HepG2 (cell line): ENCODE data around the gene NFKBIZ. TPM values are rescaled to one million over a fixed set of nuclear protein-coding genes. Genes with fewer than 3 reads are reported as not detected.
A peak's percentile ranks its signal among the peaks of the same experiment; 100 is the strongest.

ENCODE experiments used
- ARID2 ChIP-seq: sonication (generic); formaldehyde crosslinking; IDR thresholded peaks from 2 replicates; pipeline ENCODE4 v1.8.1; 2022; ENCODE audit warnings: mild to moderate bottlenecking, missing genetic modification reagents, borderline replicate concordance
- CBX2 ChIP-seq, 2 experiments: fragments of 200-600 bp in 1 of 2; sonication (generic); formaldehyde crosslinking in 1 of 2; IDR thresholded peaks; 2 replicates each; pipeline versions ENCODE4 v1.7.0 to v1.8.1; 2018 to 2022; ENCODE audit warnings: low read depth in 2 of 2, low read length in 1 of 2, mild to moderate bottlenecking in 1 of 2, missing genetic modification reagents in 1 of 2
- ESRRA ChIP-seq: sonication (generic); formaldehyde crosslinking; IDR thresholded peaks from 2 replicates; pipeline ENCODE4 v1.5.1; 2020; ENCODE audit warnings: mild to moderate bottlenecking, low read depth, missing genetic modification reagents
- HMG20B ChIP-seq: conservative IDR thresholded peaks from 2 replicates; pipeline ENCODE4 v1.6.1; 2016; ENCODE audit warnings: missing genetic modification reagents, missing compliant biosample characterization
- HNRNPK ChIP-seq: fragments of 200-400 bp; formaldehyde crosslinking; IDR thresholded peaks from 2 replicates; pipeline ENCODE4 v1.6.1; 2018; ENCODE audit warnings: low read length, low read depth, moderate library complexity, mild to moderate bottlenecking; ENCODE audit not compliant: poor library complexity, severe bottlenecking
- MAFG ChIP-seq: sonication (generic); formaldehyde crosslinking; IDR thresholded peaks from 2 replicates; pipeline ENCODE4 v1.5.1; 2020; ENCODE audit warnings: mild to moderate bottlenecking, missing genetic modification reagents
- PITX1 ChIP-seq: sonication (generic); formaldehyde crosslinking; IDR thresholded peaks from 2 replicates; pipeline ENCODE4 v1.5.1; 2020; ENCODE audit warnings: mild to moderate bottlenecking, missing genetic modification reagents
- RELA ChIP-seq: sonication (generic); formaldehyde crosslinking; IDR thresholded peaks from 2 replicates; pipeline ENCODE4 v1.4.0; 2020; ENCODE audit warnings: missing genetic modification reagents
- SMAD9 ChIP-seq: sonication (generic); formaldehyde crosslinking; IDR thresholded peaks from 2 replicates; pipeline ENCODE4 v1.5.1; 2020; ENCODE audit warnings: mild to moderate bottlenecking, missing genetic modification reagents
- SOX6 ChIP-seq, 2 experiments: fragments of 450-650 bp in 1 of 2; sonication (generic) in 1 of 2; formaldehyde crosslinking in 1 of 2; IDR thresholded peaks; 2 replicates each; pipeline versions ENCODE4 v1.4.0 to v1.6.1; 2017 to 2020; ENCODE audit warnings: antibody characterized with exemption in 1 of 2, mild to moderate bottlenecking in 1 of 2, missing genetic modification reagents in 1 of 2
- SP1 ChIP-seq, 2 experiments: fragments of 450-650 bp in 1 of 2; sonication (generic) in 1 of 2; formaldehyde crosslinking in 1 of 2; IDR thresholded peaks; 2 replicates each; pipeline versions ENCODE4 v1.4.0 to v1.6.1; 2016 to 2020; ENCODE audit warnings: missing genetic modification reagents in 1 of 2
- SP2 ChIP-seq: sonication (generic); formaldehyde crosslinking; IDR thresholded peaks from 2 replicates; pipeline ENCODE4 v1.5.1; 2020; ENCODE audit warnings: mild to moderate bottlenecking, missing genetic modification reagents
- SYNCRIP ChIP-seq: fragments of 200-400 bp; formaldehyde crosslinking; IDR thresholded peaks from 2 replicates; pipeline ENCODE4 v1.6.1; 2018; ENCODE audit warnings: mild to moderate bottlenecking, low read depth, low read length; ENCODE audit not compliant: insufficient read depth
- ZFP82 ChIP-seq: sonication (generic); formaldehyde crosslinking; IDR thresholded peaks from 2 replicates; pipeline ENCODE4 v1.5.1; 2020; ENCODE audit warnings: mild to moderate bottlenecking, missing genetic modification reagents, borderline replicate concordance
- ZFX ChIP-seq: sonication (generic); formaldehyde crosslinking; IDR thresholded peaks from 2 replicates; pipeline ENCODE4 v1.4.0; 2020; ENCODE audit warnings: mild to moderate bottlenecking, low read depth, missing genetic modification reagents, moderate library complexity
- ZFYVE20 ChIP-seq: sonication (generic); formaldehyde crosslinking; IDR thresholded peaks from 2 replicates; pipeline ENCODE4 v1.8.0; 2023; ENCODE audit warnings: low read depth, mild to moderate bottlenecking, moderate library complexity, missing genetic modification reagents, borderline replicate concordance
- ZMYM2 ChIP-seq: sonication (generic); formaldehyde crosslinking; IDR thresholded peaks from 2 replicates; pipeline ENCODE4 v1.8.0; 2022; ENCODE audit warnings: mild to moderate bottlenecking, missing genetic modification reagents
- ZNF589 ChIP-seq: sonication (generic); formaldehyde crosslinking; conservative IDR thresholded peaks from 2 replicates; pipeline ENCODE4 v1.8.0; 2022; ENCODE audit warnings: mild to moderate bottlenecking, moderate library complexity, missing genetic modification reagents
- ZNF720 ChIP-seq: sonication (generic); formaldehyde crosslinking; IDR thresholded peaks from 2 replicates; pipeline ENCODE4 v1.4.0; 2020; ENCODE audit warnings: missing genetic modification reagents
- polyA plus RNA-seq, 8 experiments: library from polyadenylated mRNA; depleted of rRNA in 3 of 8; stranded (reverse) in 7 of 8; unstranded in 1 of 8; fragments of >200 nt; fragmentation: Illumina TruSeq in 4 of 8; extraction: Trizol in 4 of 8; gene quantifications; 2 replicates each; pipeline versions ENCODE4 v1.2.1 to v1.2.3, GENCODE V29; 2011 to 2016; ENCODE audit warnings: low read depth in 4 of 8, missing spikeins in 1 of 8, mixed read lengths in 1 of 8; ENCODE audit not compliant: insufficient read depth in 1 of 8
- total RNA-seq, 5 experiments: library from RNA; depleted of rRNA; stranded (reverse); fragments of >200 nt; fragmentation: Illumina TruSeq; extraction: Trizol; gene quantifications; 2 replicates each; pipeline ENCODE4 v1.2.3, GENCODE V29; 2016; ENCODE audit warnings: low read depth in 1 of 5
- TF ChIP-seq, protein P1 (sequence below): sonication (generic); formaldehyde crosslinking; IDR thresholded peaks from 2 replicates; pipeline ENCODE4 v1.5.1; 2020; ENCODE audit warnings: missing genetic modification reagents, mild to moderate bottlenecking, borderline replicate concordance
- TF ChIP-seq, protein P2 (sequence below): sonication (generic); formaldehyde crosslinking; IDR thresholded peaks from 2 replicates; pipeline ENCODE4 v1.4.0; 2020; ENCODE audit warnings: missing genetic modification reagents, borderline replicate concordance

Gene NFKBIZ
- total and polyA plus RNA-seq, 2 of the 13 experiments (the other 11 are each of a cell fraction or from before 2014, with no cell fraction given): 25.9 to 60.6 TPM

DNA sequence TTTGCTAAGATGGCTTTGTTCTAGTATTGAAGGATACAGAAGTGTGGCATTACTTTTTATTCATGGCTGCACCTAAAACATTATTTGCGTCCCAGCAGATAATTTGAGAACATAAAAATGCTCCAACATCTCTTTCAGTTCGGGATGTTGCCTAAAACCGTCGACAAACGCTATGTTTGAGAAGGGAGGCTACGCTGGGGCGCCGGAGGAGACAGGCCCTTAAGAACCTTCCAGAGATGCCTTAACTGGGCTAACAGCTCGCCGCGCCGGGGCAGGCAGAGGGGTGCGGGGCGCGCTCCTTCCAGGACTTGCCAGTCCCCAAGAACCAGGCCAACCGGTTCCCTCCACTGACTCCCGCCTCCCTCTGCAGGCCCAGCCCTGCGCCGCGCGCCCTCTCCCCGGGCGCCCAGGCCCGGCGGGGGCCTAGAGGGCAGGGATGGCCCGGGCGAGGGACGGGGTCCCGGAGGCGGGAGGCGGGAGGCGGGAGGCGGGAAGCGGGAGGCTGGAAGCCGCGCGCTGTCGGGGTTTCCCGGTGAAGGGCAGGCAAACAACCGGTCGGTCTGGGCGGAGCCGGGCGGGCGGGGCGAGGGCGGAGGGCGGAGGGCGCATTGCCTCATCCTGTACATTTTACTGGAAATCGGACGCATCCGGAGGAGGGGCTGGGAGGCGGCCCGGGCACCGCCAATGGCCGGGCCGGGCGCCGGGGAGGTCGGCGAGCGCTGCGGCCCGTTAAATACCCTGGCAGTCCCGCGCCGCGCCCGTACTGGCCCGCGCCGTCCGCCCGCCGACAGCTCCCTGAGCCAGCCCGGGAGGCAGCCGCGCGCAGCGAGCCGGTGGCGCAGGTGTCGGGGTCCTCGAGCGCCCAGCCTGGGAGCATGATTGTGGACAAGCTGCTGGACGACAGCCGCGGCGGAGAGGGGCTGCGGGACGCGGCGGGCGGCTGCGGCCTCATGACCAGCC, at the start of gene NFKBIZ (continued):
- TF ChIP-seq ZNF589 (CRISPR knock-in tag) (no peak), ESRRA (CRISPR knock-in tag) (no peak; the same call in 1 of the 2 replicates), HMG20B (CRISPR knock-in tag) (no peak), CBX2 (IDR thresholded peaks at IDR 0.05; ENCODE audit: low read depth, low read length) (no peak), CBX2 (CRISPR knock-in tag; IDR thresholded peaks at IDR 0.05; ENCODE audit: low read depth) (no peak), ZFP82 (CRISPR knock-in tag) (0 out of 2 replicates have a peak, but pooled peaks have one; percentile 48), ZFYVE20 (CRISPR knock-in tag) (no peak), SOX6 (IDR thresholded peaks at IDR 0.05) (no peak), SOX6 (CRISPR knock-in tag; IDR thresholded peaks at IDR 0.05) (peak; percentile 44; the same call in 1 of the 2 replicates), SMAD9 (CRISPR knock-in tag) (no peak), ARID2 (CRISPR knock-in tag) (no peak), SP2 (CRISPR knock-in tag) (peak; percentile 51; the same call in 1 of the 2 replicates), ZNF720 (no peak), SYNCRIP (no peak), SP1 (IDR thresholded peaks at IDR 0.05) (no peak), SP1 (CRISPR knock-in tag; IDR thresholded peaks at IDR 0.05) (peak; percentile 72), ZFX (peak; percentile 82), HNRNPK (no peak), ZMYM2 (no peak), MAFG (no peak), PITX1 (no peak), RELA (CRISPR knock-in tag) (peak; percentile 85; the same call in 1 of the 2 replicates)
- TF ChIP-seq, protein P1, sequence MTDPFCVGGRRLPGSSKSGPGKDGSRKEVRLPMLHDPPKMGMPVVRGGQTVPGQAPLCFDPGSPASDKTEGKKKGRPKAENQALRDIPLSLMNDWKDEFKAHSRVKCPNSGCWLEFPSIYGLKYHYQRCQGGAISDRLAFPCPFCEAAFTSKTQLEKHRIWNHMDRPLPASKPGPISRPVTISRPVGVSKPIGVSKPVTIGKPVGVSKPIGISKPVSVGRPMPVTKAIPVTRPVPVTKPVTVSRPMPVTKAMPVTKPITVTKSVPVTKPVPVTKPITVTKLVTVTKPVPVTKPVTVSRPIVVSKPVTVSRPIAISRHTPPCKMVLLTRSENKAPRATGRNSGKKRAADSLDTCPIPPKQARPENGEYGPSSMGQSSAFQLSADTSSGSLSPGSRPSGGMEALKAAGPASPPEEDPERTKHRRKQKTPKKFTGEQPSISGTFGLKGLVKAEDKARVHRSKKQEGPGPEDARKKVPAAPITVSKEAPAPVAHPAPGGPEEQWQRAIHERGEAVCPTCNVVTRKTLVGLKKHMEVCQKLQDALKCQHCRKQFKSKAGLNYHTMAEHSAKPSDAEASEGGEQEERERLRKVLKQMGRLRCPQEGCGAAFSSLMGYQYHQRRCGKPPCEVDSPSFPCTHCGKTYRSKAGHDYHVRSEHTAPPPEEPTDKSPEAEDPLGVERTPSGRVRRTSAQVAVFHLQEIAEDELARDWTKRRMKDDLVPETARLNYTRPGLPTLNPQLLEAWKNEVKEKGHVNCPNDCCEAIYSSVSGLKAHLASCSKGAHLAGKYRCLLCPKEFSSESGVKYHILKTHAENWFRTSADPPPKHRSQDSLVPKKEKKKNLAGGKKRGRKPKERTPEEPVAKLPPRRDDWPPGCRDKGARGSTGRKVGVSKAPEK (CRISPR knock-in tag): no peak
- TF ChIP-seq, protein P2, sequence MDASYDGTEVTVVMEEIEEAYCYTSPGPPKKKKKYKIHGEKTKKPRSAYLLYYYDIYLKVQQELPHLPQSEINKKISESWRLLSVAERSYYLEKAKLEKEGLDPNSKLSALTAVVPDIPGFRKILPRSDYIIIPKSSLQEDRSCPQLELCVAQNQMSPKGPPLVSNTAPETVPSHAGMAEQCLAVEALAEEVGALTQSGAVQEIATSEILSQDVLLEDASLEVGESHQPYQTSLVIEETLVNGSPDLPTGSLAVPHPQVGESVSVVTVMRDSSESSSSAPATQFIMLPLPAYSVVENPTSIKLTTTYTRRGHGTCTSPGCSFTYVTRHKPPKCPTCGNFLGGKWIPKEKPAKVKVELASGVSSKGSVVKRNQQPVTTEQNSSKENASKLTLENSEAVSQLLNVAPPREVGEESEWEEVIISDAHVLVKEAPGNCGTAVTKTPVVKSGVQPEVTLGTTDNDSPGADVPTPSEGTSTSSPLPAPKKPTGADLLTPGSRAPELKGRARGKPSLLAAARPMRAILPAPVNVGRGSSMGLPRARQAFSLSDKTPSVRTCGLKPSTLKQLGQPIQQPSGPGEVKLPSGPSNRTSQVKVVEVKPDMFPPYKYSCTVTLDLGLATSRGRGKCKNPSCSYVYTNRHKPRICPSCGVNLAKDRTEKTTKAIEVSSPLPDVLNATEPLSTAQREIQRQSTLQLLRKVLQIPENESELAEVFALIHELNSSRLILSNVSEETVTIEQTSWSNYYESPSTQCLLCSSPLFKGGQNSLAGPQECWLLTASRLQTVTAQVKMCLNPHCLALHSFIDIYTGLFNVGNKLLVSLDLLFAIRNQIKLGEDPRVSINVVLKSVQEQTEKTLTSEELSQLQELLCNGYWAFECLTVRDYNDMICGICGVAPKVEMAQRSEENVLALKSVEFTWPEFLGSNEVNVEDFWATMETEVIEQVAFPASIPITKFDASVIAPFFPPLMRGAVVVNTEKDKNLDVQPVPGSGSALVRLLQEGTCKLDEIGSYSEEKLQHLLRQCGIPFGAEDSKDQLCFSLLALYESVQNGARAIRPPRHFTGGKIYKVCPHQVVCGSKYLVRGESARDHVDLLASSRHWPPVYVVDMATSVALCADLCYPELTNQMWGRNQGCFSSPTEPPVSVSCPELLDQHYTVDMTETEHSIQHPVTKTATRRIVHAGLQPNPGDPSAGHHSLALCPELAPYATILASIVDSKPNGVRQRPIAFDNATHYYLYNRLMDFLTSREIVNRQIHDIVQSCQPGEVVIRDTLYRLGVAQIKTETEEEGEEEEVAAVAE: peak; percentile 11; the same call in 1 of the 2 replicates
